Esophagus squamous epithelium (tissue), 5 donors: ENCODE data around the gene CHID1. TPM values are rescaled to one million over a fixed set of nuclear protein-coding genes. Genes with fewer than 3 reads are reported as not detected.

ENCODE experiments used
- DNase-seq: peaks from one replicate; lab custom pipeline; 2025; lab: John Stamatoyannopoulos, UW
- H3K27ac ChIP-seq, 4 donors: fragments of 200-600 bp; sonication (generic); one replicate each; pipeline ENCODE4 v1.5.1; 2016 to 2019; ENCODE audit warnings: mild to moderate bottlenecking in 1 of 4
- H3K27me3 ChIP-seq, 4 donors: fragments of 200-600 bp; sonication (generic); 1 replicate in 3 of 4; 2 replicates in 1 of 4; pipeline versions ENCODE4 v1.5.1 to v1.6.0; 2017 to 2021; ENCODE audit warnings: antibody characterized with exemption in 1 of 4
- H3K36me3 ChIP-seq, 3 donors: fragments of 200-600 bp; sonication (generic); one replicate each; pipeline ENCODE4 v1.5.1; 2016 to 2019
- H3K4me1 ChIP-seq, 3 donors: fragments of 200-600 bp; sonication (generic); one replicate each; pipeline ENCODE4 v1.5.1; 2017 to 2019
- H3K4me3 ChIP-seq, 4 donors: fragments of 200-600 bp; sonication (generic); 1 replicate in 3 of 4; 2 replicates in 1 of 4; pipeline ENCODE4 v1.5.1; 2016 to 2019; ENCODE audit warnings: mild to moderate bottlenecking in 2 of 4, moderate library complexity in 1 of 4
- H3K9me3 ChIP-seq, 3 donors: fragments of 200-600 bp; sonication (generic); one replicate each; pipeline ENCODE4 v1.5.1; 2016 to 2019
- POLR2A ChIP-seq, 4 donors: fragments of 450-650 bp; IDR thresholded peaks; one replicate each; pipeline ENCODE4 v1.6.1; 2017; ENCODE audit warnings: antibody characterized with exemption in 4 of 4, mild to moderate bottlenecking in 4 of 4, moderate library complexity in 3 of 4
- WGBS, 2 donors: methylation state at CpG; one replicate each; pipeline ENCODE4 v1.1.5; 2018; 5-methylcytosine and 5-hydroxymethylcytosine counted together
- intact Hi-C: fragments of 100-400 bp; cut with DNase I; formaldehyde crosslinking; loops from one replicate; pipeline ENCODE4 v1.15.0; 2022
- total RNA-seq, 4 donors: library from RNA; depleted of rRNA; stranded (reverse); fragments of >200 nt; gene quantifications; one replicate each; pipeline ENCODE4 v1.1.0, GENCODE V29; 2016
- TF ChIP-seq, protein P1 (sequence below), 6 experiments: fragments of 450-650 bp in 4 of 6; fragments of 200-600 bp in 2 of 6; sonication (generic) in 2 of 6; IDR thresholded peaks; one replicate each; pipeline ENCODE4 v1.5.1; 2016 to 2019; ENCODE audit warnings: antibody characterized with exemption in 6 of 6, mild to moderate bottlenecking in 4 of 6, moderate library complexity in 4 of 6
- donor health status: DM: yes; HTN: yes; CAD: no.

The CHID1 gene
- total RNA-seq, 4 donors from 2014 or later: 58.2 to 63.4 (median 61.3) TPM

DNA sequence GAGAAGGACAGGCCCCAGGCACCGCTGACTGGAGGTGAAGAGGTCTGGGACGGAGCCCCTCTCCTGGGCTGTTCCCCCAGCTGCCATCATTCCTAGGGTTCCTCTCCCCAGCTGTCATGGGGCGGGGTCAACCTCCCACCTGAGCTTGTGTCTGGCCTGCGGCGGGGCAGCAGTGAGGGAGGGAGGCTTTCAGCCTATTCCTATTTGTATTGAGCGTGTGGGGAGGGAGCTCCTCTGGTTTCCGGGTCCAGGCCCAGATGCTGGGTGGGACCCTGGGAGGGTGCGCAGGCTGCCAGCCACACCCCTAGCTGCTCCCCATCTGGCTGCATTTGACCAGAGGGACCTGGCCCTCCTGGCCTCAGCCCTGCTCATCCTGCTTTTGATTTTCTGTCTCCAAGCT lies 54.2 kb downstream of the CHID1 start:
- H3K36me3 ChIP-seq: no peaks in the 10 kb centered on the region
- H3K9me3 ChIP-seq: no peaks in the 10 kb centered on the region
- no peak overlapping the region for H3K4me3 ChIP-seq
- TF ChIP-seq, protein P1, sequence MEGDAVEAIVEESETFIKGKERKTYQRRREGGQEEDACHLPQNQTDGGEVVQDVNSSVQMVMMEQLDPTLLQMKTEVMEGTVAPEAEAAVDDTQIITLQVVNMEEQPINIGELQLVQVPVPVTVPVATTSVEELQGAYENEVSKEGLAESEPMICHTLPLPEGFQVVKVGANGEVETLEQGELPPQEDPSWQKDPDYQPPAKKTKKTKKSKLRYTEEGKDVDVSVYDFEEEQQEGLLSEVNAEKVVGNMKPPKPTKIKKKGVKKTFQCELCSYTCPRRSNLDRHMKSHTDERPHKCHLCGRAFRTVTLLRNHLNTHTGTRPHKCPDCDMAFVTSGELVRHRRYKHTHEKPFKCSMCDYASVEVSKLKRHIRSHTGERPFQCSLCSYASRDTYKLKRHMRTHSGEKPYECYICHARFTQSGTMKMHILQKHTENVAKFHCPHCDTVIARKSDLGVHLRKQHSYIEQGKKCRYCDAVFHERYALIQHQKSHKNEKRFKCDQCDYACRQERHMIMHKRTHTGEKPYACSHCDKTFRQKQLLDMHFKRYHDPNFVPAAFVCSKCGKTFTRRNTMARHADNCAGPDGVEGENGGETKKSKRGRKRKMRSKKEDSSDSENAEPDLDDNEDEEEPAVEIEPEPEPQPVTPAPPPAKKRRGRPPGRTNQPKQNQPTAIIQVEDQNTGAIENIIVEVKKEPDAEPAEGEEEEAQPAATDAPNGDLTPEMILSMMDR (IDR thresholded peaks at IDR 0.05): no peak
- no peak for TF ChIP-seq POLR2A (IDR thresholded peaks at IDR 0.05)
- peaks cover 11 to 43% (median 11%) of the 10 kb centered on the region in 3 donors for H3K4me1 ChIP-seq
- no peaks in the 10 kb centered on the region for H3K27me3 ChIP-seq
- intact Hi-C loops: no loop called here
- DNase-seq: no peak
- 67% methylated on average over 4 of the region's 8 CpGs; no CpG with 5 or more reads in 1 of the 2 donors for WGBS, 2 donors
- no peak overlapping the region for H3K27ac ChIP-seq

DNA sequence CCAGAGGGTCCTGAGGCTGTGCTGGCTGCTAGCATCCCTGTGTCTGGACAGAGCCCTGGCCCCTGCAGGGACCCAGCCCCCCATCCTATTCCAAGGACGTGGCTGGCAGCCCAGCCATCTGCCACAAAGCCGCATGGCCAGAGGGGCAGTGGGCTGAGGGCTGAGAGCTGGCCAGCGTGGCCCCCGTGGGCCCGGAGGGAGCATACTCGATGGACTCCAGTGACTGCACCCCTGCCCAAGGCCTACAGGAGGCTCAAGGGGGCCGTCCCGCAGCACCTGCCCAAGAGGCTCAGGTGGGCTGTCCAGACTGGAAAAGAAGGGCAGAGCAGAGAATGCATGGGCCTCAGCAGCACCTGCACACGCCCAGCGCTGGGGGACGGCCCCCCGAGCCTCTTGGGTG lies 54.8 kb downstream of the CHID1 start:
- Histone ChIP-seq H3K27me3 (peaks cover 0 to 2% (median 0%) of the 10 kb centered on the region in 4 donors), H3K4me1 (peaks cover 11 to 49% (median 11%) of the 10 kb centered on the region in 3 donors), H3K36me3 (no peaks in the 10 kb centered on the region), H3K27ac (no peak overlapping the region), H3K4me3 (no peak overlapping the region), H3K9me3 (no peaks in the 10 kb centered on the region)
- DNase-seq: no peak
- intact Hi-C loops: no loop called here
- WGBS, 2 donors: 100% methylated on average over 1 of the region's 12 CpGs; no CpG with 5 or more reads in 1 of the 2 donors
- no peak for TF ChIP-seq POLR2A (IDR thresholded peaks at IDR 0.05)
- TF ChIP-seq, protein P1 (IDR thresholded peaks at IDR 0.05): no peak

DNA sequence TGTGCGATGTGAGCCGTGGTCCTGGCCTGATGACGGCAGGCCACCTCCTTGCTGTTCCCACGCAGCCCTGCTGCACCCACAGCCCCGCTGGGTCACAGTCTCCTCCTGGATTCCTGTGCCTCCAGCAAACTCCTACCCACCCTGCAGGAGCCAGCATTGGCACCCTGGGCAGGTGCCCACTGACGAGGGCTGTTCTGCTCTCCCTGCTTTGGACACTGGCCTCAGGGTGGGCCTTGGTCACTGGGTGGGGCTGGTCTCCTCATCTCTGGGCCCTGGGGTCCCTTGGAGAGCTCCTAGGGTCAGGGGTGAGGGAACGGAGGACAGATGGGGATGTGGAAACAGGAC lies 55.3 kb downstream of the CHID1 start:
- H3K4me3 ChIP-seq: no peak overlapping the region
- intact Hi-C loops: no loop called here
- no peak for DNase-seq
- WGBS, 2 donors: no CpG with 5 or more reads among the region's 7 CpGs
- H3K4me1 ChIP-seq: peaks cover 10 to 52% (median 11%) of the 10 kb centered on the region in 3 donors
- H3K36me3 ChIP-seq: no peaks in the 10 kb centered on the region
- no peak overlapping the region for H3K27ac ChIP-seq
- H3K9me3 ChIP-seq: no peaks in the 10 kb centered on the region
- peaks cover 0 to 7% (median 0%) of the 10 kb centered on the region in 4 donors for H3K27me3 ChIP-seq
- TF ChIP-seq POLR2A (IDR thresholded peaks at IDR 0.05): no peak
- TF ChIP-seq, protein P1 (IDR thresholded peaks at IDR 0.05): no peak

DNA sequence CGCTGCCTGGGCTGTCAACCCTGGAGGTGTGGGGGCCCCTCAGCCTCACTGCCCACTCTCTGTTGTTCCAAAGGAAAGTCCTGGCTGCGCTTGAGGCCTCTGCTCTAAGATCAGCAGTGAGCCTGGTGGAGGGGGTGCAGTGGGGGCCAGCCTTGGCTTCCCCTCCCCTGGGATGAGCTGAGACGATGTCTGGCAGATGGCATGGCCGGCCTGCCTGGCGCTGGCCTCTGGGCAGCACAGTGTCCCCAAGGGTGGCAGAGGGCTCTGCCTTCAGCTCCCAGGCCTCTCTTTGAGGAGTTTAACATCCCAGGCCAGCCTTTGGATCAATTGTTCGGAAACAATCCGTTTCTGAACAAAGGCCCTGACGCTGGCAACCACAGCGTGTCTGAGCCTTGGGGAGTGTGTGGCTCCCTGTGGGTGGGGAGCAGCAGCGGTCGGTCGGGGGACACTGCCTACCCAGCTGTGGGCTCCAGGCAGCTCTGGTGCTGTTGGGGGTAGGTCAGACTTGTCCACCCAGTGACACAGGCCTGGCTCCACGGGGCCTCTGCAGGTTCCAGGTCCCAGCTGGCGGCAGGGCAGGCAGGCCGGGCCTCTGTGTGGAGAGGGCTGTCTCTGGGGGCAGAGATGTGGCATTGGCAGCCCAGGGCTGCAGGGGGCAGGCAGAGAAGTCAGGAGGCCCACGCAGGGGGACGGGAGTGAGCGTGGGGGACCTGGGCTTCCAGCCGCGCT lies 55.8 kb downstream of the CHID1 start:
- Histone ChIP-seq H3K9me3 (no peaks in the 10 kb centered on the region), H3K36me3 (no peaks in the 10 kb centered on the region), H3K27me3 (peaks cover 0 to 13% (median 0%) of the 10 kb centered on the region in 4 donors), H3K27ac (no peak overlapping the region), H3K4me1 (peaks cover 8 to 52% (median 10%) of the 10 kb centered on the region in 3 donors), H3K4me3 (no peak overlapping the region)
- no peak for DNase-seq
- TF ChIP-seq, protein P1 (IDR thresholded peaks at IDR 0.05): no peak
- no peak for TF ChIP-seq POLR2A (IDR thresholded peaks at IDR 0.05)
- WGBS, 2 donors: 86% methylated on average over 1 of the region's 20 CpGs; no CpG with 5 or more reads in 1 of the 2 donors
- intact Hi-C loops: no loop called here

DNA sequence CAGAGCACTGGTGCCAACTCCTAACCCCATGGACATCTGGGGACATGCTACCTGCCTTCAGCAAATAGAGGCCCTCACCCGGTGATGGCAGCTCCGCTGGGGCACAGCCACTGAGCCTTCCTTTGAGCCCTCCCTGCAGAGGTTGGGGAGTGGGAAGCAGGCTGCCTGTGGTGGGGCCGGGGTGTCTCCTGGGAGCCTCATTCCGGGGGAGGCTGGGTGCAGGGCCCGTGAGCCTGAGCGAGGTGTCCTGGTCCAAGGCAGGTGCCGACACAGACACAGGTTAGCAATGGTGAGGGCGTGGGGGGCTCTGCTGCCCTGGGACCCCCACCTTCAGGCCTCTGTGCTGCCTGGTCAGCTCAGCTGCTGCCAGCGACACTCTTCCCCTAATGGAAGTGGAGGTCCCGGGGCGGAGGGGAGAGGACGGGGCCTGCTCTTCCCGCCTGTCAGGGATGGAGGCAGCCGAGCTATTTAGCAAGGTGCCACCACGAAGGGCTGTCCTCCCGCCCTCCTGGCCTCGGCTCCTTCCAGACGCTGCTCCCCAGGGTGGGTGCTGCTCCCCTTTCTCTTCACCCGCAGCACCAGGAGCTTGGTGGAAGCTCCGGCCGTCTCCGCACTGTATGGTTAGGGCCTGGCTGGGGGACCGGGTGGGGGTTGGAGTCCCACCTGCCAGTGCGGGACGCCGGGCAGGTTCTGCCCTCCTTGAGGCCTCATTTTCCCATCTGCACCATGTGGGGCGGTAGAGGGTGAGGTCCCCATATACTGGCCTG lies 56.7 kb downstream of the CHID1 start:
- intact Hi-C loops: no loop called here
- TF ChIP-seq, protein P1 (IDR thresholded peaks at IDR 0.05): no peak
- TF ChIP-seq POLR2A (IDR thresholded peaks at IDR 0.05): no peak
- no peak overlapping the region for H3K27ac ChIP-seq
- no peaks in the 10 kb centered on the region for H3K9me3 ChIP-seq
- H3K4me1 ChIP-seq: peaks cover 8 to 50% (median 16%) of the 10 kb centered on the region in 3 donors
- no peak overlapping the region for H3K4me3 ChIP-seq
- no peak for DNase-seq
- 98% methylated on average over 7 of the region's 27 CpGs; no CpG with 5 or more reads in 1 of the 2 donors for WGBS, 2 donors
- peaks cover 0 to 22% (median 2%) of the 10 kb centered on the region in 4 donors for H3K27me3 ChIP-seq
- no peaks in the 10 kb centered on the region for H3K36me3 ChIP-seq
